Measurements from ENCODE around the gene RNF138.

RNF138 gene

DNA sequence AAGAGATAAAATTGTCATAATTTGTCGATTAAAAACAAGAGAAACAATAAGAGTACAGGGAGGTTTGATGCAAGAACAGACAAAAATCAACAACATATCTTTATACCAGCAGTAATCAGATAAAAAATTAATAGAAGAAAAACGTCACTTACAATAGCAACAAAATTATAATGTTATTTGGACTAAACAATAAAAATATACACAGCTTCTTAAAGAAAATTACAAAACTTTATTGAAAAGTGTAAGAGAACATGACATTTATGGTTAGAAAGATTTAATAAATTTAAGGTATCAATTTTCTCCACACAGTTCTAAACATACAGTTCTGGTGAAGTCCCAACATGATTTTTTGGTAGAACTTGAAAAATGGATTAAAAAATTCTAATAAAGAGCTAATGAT is 12.8 kb downstream of the RNF138 start:
- Histone ChIP-seq H3F3A (ENCODE audit: insufficient read depth) (0 out of 2 replicates have a peak, but pooled peaks cover 8% of the 10 kb centered on the region), H3K27me3 (ENCODE audit: low read length) (no peaks in the 10 kb centered on the region), H3K4me2 (ENCODE audit: low read depth, low read length, poor library complexity, severe bottlenecking) (no peak overlapping the region), H3K9me2 (replicated peaks; ENCODE audit: insufficient read depth, low read length) (no peaks in the 10 kb centered on the region), H3K9ac (ENCODE audit: low read length) (no peak overlapping the region), H2AFZ (ENCODE audit: low read depth, low read length, severe bottlenecking) (no peak overlapping the region), H3K79me2 (ENCODE audit: insufficient read depth, low read length) (peaks cover 100% of the 10 kb centered on the region), H3K36me3 (ENCODE audit: low read length) (peaks cover 18% of the 10 kb centered on the region; the same call in 1 of the 2 replicates), H3K9me3 (ENCODE audit: insufficient read depth, low read length) (no peaks in the 10 kb centered on the region), H3K27ac (ENCODE audit: low read depth, low read length) (no peak overlapping the region), H3K4me3 (ENCODE audit: insufficient read depth, low read length, poor library complexity, severe bottlenecking) (no peak overlapping the region), H4K20me1 (ENCODE audit: low read depth, low read length) (peaks cover 56% of the 10 kb centered on the region)
- TF ChIP-seq, protein P1, sequence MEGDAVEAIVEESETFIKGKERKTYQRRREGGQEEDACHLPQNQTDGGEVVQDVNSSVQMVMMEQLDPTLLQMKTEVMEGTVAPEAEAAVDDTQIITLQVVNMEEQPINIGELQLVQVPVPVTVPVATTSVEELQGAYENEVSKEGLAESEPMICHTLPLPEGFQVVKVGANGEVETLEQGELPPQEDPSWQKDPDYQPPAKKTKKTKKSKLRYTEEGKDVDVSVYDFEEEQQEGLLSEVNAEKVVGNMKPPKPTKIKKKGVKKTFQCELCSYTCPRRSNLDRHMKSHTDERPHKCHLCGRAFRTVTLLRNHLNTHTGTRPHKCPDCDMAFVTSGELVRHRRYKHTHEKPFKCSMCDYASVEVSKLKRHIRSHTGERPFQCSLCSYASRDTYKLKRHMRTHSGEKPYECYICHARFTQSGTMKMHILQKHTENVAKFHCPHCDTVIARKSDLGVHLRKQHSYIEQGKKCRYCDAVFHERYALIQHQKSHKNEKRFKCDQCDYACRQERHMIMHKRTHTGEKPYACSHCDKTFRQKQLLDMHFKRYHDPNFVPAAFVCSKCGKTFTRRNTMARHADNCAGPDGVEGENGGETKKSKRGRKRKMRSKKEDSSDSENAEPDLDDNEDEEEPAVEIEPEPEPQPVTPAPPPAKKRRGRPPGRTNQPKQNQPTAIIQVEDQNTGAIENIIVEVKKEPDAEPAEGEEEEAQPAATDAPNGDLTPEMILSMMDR (IDR thresholded peaks at IDR 0.05; ENCODE audit: insufficient read depth, low read length, poor library complexity, severe bottlenecking) = no peak
- no peak for TF ChIP-seq EZH2phosphoT487 (conservative IDR thresholded peaks at IDR 0.05; ENCODE audit: low read length)

DNA sequence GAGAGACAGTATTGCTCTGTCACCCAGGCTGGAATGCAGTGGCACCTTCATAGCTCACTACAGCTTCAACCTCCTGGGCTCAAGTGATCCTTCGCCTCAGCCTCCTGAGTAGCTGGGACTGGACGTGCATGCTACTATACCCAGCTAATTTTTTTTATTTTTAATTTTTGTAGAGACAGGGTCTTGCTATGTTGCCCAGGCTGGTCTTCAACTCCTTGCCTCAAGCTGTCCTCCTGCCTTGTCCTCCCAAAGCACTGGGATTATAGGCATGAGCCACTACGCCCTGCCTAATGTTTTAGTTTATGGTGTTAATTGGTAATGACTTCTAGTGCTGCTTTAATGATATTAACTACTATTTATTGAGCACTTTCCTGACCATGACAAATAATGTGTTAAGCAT is 18.3 kb downstream of the RNF138 start:
- peaks cover 51% of the 10 kb centered on the region for H4K20me1 ChIP-seq (ENCODE audit: low read depth, low read length)
- H3K4me3 ChIP-seq (ENCODE audit: insufficient read depth, low read length, poor library complexity, severe bottlenecking) = no peak overlapping the region
- 0 out of 2 replicates have a peak, but pooled peaks cover 5% of the 10 kb centered on the region for H3F3A ChIP-seq (ENCODE audit: insufficient read depth)
- no peaks in the 10 kb centered on the region for H3K9me2 ChIP-seq (replicated peaks; ENCODE audit: insufficient read depth, low read length)
- H3K9ac ChIP-seq (ENCODE audit: low read length) = no peak overlapping the region
- H3K79me2 ChIP-seq (ENCODE audit: insufficient read depth, low read length) = peaks cover 98% of the 10 kb centered on the region
- no peak overlapping the region for H2AFZ ChIP-seq (ENCODE audit: low read depth, low read length, severe bottlenecking)
- no peak overlapping the region for H3K27ac ChIP-seq (ENCODE audit: low read depth, low read length)
- H3K9me3 ChIP-seq (ENCODE audit: insufficient read depth, low read length) = no peaks in the 10 kb centered on the region
- H3K36me3 ChIP-seq (ENCODE audit: low read length) = peaks cover 29% of the 10 kb centered on the region
- no peak overlapping the region for H3K4me2 ChIP-seq (ENCODE audit: low read depth, low read length, poor library complexity, severe bottlenecking)
- TF ChIP-seq, protein P1 (IDR thresholded peaks at IDR 0.05; ENCODE audit: insufficient read depth, low read length, poor library complexity, severe bottlenecking) = no peak
- no peak for TF ChIP-seq EZH2phosphoT487 (conservative IDR thresholded peaks at IDR 0.05; ENCODE audit: low read length)
- no peaks in the 10 kb centered on the region for H3K27me3 ChIP-seq (ENCODE audit: low read length)

DNA sequence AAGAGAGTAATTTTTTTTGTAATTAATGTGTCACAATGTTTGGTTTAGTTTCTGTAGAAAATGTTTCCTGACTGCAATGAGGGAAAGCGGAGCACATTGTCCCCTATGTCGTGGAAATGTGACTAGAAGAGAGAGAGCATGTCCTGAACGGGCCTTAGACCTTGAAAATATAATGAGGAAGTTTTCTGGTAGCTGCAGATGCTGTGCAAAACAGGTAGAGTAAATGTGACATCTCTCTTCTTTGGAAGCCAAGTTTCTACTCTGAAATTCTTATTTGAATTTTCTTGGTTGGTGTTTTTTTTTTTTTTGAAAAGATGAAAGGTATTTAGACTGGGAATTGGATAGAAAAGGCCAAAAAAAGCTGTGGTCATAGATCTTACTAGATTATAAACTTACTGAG is 20.0 kb downstream of the RNF138 start:
- Histone ChIP-seq H4K20me1 (ENCODE audit: low read depth, low read length) (peaks cover 41% of the 10 kb centered on the region), H3K27me3 (ENCODE audit: low read length) (no peaks in the 10 kb centered on the region), H3K36me3 (ENCODE audit: low read length) (peaks cover 36% of the 10 kb centered on the region), H3F3A (ENCODE audit: insufficient read depth) (0 out of 2 replicates have a peak, but pooled peaks cover 5% of the 10 kb centered on the region), H3K9ac (ENCODE audit: low read length) (no peak overlapping the region), H3K4me3 (ENCODE audit: insufficient read depth, low read length, poor library complexity, severe bottlenecking) (no peak overlapping the region), H3K9me2 (replicated peaks; ENCODE audit: insufficient read depth, low read length) (no peaks in the 10 kb centered on the region), H3K9me3 (ENCODE audit: insufficient read depth, low read length) (no peaks in the 10 kb centered on the region), H3K4me2 (ENCODE audit: low read depth, low read length, poor library complexity, severe bottlenecking) (no peak overlapping the region), H3K79me2 (ENCODE audit: insufficient read depth, low read length) (peaks cover 96% of the 10 kb centered on the region), H2AFZ (ENCODE audit: low read depth, low read length, severe bottlenecking) (no peak overlapping the region), H3K27ac (ENCODE audit: low read depth, low read length) (no peak overlapping the region)
- TF ChIP-seq, protein P1 (IDR thresholded peaks at IDR 0.05; ENCODE audit: insufficient read depth, low read length, poor library complexity, severe bottlenecking) = no peak
- TF ChIP-seq EZH2phosphoT487 (conservative IDR thresholded peaks at IDR 0.05; ENCODE audit: low read length) = no peak

All from SU-DHL-6 (cell line).